GM19397 (cell line): ENCODE results near the gene NENF.
"Not testable (repeated sequence)": the region's sequence is repeated elsewhere in the genome, so short reads cannot be mapped to it uniquely, and the experiment has no call there.

Experiments used
- ATAC-seq: cut with Tn5 transposase; IDR thresholded peaks from one replicate; pipeline ENCODE4 v1.9.1; 2021; ENCODE audit warnings: mild to moderate bottlenecking, moderate library complexity; ENCODE audit not compliant: unreplicated experiment

The NENF gene

DNA sequence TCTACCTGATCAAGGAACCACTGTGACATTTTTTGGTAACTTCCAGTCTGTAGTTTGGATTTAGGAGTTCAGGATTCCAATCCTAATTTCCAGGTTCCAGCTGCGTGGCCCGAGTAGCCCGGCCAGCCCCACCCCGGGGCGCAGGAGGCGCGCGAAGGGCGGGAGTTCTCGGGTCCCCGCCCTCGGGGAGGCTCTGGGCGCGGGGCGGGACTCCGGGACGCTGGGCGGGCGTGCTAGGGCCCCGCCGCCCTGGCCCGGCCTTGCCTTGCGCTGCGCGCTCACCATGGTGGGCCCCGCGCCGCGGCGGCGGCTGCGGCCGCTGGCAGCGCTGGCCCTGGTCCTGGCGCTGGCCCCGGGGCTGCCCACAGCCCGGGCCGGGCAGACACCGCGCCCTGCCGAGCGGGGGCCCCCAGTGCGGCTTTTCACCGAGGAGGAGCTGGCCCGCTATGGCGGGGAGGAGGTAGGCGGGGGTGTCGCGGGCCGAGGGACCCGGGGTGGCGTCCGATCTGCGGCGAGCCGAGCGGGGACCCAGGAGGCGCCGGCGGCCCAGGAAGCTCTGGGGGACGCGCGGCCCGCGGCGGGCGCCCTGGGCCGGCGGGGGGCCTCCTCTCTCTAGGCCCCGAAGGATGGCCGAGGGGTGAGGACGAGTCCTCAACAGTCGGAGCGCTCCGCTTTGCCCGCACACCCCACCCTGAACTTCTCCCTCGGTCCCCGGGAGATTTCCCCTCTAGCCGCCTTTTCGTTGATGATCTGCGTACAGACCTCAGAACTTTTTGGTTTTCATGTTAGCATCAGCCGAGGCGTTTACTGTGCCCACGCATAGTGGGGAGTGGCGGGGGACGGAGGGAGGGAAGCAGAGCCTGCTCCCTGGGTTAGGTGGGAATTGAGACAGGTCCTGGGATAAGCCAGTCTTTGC, at the start of gene NENF:
Gene NENF, plus strand, starts transcription at position 260 of the 916 bp plus-strand sequence. Its CDS starts 24 bp downstream, at position 284.
- ATAC-seq, result peak; percentile 99

DNA sequence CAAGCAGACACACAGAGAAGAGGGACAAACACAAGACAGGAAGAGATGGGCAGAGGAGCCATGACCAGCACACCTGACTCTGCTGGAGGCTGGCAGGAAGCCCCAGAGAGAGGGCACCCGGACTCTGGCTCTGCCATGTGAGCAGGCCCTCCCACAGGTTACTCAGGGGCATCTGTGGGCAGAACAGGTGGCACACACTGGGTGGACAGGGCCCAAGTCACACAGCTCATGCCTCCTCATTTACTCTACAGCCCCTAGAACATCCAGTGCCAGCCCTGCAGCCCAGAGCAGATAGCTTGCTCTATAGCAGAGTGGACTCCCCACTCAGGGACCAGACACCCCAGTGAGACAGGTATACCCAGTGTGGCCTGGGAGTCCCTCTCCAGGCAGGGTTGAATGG, 46.7 kb upstream of the NENF start:
- no peak for ATAC-seq

DNA sequence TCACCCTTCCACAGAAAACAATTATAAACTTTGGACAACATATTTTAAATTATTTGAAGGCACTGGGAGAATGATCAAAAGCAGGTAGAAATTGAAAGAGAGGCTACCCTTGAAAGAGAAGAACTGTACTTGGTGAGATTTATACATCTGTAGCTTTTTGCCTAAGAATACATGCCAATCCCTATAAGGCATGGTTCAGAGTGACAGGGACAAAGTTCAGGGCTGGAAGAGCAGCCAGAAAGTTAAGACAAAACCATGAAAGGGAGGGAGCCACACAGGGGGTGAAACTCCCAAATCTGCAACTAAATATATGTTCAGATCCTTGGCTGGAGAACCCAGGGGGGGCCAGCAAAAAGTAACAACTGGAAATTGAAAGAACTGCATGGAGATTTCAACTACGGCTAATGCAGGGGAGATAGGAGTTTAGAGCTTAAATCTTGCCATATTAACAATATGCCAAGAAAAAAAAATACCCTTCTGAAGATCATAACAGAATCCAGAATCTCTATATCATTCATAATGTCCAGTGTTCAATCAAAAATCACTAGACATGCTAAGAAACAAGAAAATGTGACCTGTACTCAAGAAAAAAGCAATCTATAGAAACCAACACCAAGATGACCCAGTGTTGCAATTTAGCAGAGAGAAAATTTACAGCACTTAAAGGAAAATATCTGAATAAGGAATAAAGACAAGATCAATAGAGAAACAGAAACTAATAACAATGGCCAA, 43.6 kb upstream of the NENF start:
- ATAC-seq, result no peak

DNA sequence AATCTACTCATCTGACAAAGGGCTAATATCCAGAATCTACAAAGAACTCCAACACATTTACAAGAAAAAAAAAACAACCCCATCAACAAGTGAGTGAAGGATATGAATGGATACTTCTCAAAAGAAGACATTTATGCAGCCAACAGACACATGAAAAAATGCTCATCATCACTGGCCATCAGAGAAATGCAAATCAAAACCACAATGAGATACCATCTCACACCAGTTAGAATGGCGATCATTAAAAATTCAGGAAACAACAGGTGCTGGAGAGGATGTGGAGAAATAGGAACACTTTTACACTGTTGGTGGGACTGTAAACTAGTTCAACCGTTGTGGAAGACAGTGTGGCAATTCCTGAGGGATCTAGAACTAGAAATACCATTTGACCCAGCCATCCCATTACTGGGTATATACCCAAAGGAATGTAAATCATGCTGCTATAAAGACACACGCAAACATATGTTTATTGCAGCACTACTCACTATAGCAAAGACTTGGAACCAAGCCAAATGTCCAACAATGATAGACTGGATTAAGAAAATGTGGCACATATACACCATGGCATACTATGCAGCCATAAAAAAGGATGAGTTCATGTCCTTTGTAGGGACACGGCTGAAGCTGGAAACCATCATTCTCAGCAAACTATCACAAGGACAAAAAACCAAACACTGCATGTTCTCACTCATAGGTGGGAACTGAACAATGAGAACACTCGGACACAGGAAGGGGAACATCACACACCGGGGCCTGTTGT, 36.9 kb upstream of the NENF start:
- not testable (repeated sequence) for ATAC-seq

DNA sequence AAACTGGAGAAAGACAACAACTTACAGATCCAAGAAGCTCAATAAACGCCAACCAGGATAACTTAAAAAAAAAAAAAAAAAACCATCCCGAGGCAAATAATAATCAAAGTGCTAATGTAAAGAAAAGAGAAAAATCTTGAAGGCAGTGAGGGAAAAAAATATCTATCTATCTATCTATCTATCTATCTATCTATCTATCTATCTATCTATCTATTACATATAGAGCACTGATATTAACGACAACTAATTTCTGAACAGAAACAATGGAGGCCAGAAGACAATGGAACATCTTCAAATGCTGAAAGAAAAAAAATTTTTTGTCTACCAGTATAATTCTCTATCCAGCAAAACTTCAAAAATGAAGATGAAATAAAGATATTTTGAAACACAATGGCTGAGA, 36.1 kb upstream of the NENF start:
- no peak for ATAC-seq

DNA sequence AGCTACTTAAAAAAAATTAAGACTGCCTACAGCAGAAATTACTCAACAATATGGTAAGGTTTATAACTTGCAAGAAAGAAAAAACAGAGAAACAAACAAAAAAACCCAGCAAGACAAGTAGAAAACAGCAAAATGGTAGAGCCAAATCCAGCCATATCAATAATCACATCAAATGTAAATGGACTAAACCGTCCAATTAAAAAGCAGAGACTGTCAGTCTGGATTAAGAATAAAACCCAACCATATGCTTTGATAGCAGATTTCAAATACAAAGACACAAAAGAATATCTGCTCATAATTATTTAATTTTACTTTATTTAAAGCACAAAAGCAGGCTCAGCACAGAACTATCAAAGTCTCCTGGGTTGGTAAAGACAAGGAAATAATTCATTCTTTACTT, 35.5 kb upstream of the NENF start:
- no peak for ATAC-seq

DNA sequence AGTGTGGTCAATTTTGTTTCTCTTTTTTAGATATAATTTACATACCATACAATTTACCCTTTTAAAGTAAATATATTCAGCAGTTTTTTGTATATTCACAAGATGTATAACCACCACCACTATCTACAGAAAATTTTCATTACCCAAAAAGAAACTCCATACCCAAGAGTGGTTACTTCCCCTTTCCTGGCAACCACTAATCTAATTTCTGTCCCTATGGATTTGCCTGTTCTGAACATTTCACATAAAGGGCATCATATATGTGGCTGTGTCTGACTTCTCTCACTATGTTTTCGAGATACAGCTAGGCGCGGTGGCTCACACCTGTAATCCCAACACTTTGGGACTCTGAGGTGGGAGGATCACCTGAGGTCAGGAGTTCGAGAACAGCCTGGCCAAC, 31.7 kb upstream of the NENF start:
- no peak for ATAC-seq

DNA sequence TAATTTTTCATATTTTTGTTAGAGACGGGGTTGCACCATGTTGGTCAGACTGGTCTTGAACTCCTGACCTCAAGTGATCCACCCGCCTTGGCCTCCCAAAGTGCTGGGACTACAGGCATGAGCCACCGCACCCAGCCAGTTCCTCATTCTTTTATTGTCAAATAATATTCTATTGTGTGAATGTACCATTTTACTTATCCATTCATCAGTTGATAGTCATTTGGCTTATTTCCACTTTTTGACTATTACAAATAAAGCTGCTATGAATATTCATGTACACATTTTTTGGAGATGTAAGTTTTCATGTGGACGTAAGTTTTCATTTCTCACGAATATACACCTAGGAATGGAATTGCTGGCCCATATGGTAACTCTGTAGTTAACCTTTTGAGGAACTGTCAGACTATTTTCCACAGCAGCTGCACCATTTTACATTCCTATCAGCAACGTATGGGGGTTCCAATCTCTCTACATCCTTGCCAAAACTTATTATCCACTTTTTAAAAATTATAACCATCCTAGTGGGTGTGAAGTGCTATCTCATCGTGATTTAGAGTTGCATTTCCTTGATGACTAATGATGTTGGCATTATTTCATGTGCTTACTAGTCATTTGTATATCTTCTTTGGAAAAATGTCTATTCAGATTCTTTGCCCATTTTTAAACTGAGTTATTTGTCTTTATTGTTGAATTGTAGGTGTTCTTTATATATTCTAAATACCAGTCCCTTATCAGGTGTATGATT, 30.7 kb upstream of the NENF start:
- ATAC-seq, result no peak

DNA sequence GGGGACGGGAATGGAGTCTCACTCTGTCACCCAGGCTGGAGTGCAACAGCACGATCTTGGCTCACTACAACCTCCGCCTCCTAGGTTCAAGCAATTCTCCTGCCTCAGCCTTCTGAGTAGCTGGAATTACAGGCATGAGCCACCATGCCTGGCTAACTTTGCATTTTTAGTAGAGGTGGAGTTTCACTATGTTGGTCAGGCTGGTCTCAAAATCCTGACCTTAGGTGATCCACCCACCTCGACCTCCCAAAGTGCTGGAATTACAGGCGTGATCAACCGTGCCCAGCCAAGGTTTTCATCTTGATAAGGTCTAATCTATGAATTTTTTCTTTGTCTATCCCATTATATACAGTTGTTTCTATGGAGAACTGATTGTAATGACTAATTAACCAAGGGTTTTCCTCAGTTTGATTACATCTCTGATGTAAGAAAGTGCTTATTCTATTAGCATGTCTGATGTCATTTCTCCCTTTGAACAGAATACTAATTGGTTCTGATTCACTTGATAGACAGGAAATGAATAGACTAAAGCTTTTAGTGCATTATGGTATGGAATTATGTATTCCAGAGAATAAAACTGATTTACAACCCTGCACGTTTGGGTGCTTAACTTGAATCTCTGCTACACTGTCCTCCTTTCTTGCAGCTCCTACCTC, 29.9 kb upstream of the NENF start:
- no peak for ATAC-seq

DNA sequence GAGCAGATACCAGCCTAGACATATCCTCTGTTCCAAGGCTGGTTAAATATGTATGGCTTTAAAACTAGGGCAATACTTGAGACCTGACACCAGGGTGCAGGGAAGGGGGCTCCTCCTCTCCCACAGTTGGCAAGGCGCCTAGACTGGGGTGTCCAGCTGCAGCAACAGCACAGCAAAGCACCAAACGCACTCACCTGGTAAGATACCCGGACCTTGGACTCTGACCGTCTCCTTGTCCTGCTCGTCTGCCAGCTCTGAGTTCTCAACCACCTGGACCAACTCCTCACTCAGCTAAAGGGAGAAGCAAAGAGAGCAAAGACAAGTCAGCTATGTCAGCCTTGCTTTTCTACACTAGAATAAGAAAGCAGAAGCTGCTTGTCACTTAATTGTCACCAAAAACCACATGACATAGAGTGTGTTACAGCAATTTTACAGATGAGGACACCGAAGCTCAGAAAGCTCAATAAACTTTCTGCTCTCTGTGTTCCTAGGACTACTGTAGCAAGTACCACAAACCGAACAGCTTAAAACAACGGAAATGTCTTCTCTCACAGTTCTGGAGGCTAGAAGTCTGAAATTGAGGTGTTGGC, 22.4 kb upstream of the NENF start:
- no peak for ATAC-seq

DNA sequence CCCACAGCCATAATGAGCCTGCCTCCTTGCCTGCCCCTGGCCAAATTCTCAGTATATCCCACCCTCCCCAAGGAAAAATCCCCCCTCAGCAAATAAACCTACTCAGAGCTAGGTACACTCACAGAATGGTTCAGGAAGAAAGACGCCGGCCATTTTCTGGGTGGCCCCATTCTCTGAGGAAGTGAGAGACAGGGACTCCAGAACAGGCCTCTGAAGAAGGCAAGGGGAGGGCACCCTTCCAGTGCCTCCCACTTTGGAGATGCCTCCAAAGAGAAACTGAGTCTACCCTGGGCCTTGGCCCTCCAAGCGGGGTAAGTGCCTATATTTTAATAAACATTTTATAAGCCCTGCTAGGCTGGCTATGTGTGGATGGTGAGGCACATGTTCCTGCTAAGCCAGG, 20.3 kb upstream of the NENF start:
- no peak for ATAC-seq

DNA sequence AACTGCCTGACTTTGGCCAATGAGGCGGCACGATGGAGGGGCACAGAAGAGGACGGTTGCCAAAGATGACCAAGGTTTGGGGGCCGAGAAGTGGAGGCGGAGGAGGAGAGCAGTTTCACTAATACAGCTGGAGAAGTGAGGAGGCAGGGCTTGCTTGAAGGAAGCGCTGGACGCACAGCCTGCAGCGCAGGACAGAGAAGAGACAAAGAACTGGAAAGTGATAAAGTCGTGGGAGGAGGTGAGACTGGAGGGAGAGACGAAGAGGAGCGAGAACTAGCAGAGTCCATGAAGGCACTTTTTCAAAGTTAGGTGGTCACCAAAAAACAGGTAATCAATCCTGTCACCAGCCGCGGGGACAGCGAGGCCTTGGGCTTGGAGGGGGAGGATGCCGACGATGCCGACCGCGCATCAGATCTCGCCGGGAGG, 18.8 kb upstream of the NENF start:
- ATAC-seq, result no peak

DNA sequence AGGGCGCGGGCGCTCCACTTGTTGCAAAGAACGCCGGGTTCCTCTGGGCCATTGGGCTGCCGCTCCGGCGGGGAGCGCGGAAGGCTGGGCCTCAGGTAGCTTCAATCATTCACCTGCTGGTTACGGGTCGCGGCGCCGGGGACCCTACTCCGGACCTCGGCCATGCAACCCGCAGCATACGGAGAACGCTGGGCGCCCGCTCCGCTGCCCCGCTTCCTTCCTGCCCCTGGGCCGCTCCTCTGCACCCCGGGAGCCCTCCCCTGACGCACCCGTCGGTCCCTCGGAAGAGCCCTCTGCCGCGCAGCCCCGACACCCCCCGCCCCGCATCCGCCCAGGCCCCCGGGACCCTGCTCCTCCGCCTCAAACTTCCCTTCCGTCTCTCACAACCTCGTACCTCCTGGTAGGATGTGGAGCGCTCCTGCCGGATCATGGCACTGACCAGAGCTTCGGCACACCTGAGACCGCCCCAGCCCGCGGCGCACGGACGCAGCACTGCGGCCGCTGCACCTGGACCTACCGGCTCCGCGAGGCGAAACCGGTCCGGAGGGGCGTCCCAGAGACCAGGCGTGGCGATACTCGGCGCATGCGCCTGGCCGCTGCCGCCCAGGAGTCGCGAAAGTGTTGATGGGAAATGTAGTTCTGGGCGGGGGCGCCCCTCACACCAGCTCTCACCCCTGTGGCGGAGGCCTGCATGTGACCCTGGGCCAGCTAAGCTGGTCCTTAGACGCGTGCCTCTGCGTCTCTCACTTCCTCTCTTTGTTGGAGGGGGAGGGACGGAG, 18.2 kb upstream of the NENF start, which contains the start of gene PACC1:
Gene PACC1, minus strand, starts transcription at position 559 of the 779 bp plus-strand sequence. Its CDS starts 129 bp downstream, at position 430.
- ATAC-seq, result peak; percentile 97

DNA sequence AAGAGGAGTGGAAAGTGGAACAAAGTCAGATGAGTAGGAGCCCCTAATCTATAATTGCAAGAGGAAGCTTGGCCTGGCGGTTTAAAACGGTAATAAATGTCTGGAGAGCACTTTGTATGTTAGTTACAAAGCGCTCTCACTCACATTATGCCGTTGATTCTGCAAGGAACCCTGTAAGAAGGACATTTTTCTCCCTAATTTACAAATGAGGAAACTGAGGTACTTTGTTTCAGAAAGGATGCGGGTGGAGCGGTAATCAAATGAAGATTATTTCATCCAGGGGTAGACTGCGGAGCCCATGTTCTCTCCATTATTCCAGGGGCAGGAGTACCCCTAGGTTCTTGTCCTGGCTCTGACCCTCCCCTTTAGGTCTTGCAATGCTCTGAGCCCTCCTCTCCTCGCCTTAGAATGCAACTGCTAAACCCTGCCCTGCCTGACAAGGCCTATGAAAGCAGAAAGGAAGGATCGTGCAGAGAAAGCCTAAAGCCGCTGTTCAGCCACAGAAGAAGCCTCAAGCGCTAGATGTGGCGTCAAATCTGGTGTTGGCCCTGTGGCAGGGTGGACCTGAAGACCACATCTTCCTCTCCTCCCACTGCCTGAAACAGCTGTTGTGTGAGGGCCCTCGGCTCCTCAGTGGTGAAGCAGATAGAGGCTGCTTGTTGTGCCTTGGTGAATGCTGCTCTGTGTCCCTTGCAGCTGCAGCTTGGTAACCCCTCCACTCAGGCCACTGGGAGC, 17.4 kb upstream of the NENF start:
- no peak for ATAC-seq

DNA sequence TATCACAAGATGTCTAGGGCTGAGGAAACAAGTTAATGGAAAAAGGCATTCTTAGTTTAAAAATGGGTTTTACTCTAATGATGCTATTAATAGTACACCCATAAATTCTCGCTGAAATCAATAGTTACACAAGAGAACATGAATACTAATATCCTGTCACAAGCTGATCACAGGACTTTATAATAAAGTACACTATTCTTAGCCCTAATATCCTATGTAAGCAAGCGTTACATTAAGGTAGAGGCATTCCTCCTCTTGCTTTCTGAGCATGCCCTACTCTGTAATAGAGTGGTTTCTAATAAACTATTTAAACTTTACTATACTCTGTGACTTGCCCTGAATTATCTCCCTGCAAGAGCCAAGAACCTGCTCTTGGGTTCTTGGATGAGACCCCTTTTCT, 11.6 kb upstream of the NENF start:
- ATAC-seq, result no peak

DNA sequence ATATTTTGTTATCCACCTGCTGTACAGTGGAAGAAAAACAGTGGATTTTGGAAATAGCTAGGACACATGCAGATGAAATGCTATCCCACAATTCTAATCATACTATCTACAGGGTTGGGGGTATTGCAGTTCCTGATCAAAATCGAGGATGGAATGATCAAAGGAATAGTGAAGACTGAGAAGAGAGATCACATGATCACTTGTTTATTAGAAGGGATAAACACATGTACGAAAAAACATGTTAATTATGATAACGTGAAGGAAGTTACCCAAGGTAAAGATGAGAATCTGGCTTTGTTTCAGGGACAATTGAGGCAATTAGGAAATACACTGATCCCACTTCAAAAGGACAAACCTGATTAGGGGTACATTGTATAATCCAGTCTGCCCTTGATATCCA, 8.8 kb upstream of the NENF start:
- no peak for ATAC-seq

DNA sequence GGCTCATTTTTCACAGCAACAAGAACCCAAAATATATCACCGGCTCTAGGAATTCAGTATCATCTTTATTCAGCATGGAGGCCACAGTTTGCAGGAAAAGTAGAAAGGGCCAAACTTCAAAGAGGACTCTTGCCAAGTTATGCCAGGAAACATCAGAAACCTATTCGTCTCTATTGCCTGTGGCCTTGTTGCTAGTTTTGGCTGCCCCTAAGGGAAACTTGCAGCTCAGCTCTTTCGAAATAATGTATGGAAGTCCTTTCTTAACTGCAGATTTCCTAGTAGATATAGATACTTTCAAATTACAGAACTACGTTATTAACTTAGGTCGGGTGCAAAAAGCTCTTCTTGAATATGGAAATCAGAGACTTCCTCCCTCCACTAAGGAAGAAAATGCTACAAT, 4.2 kb upstream of the NENF start:
- ATAC-seq, result no peak

DNA sequence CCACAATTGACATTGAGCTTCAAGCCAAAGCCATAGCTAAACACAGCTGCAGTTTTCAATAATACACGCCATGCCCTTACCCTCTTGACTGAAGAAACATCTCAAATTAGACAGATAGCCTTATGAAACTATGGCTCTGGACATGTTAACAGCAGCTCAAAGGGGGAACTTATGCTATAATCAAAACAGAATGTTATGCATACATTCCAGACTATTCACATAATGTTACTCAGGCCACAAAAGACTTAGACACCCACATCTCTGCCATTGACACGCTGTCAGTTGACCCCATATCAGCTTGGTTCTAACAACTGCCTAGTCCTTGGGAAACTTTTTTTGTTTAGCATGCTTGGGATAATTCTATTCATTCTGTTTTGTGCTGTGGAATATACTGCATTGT, 2.3 kb upstream of the NENF start:
- no peak for ATAC-seq
